Vagina (tissue), 2 donors: ENCODE measurements around the gene NRXN3. TPM values are rescaled to one million over a fixed set of nuclear protein-coding genes. Genes with fewer than 3 reads are reported as not detected.

Experiments
- DNase-seq, 2 donors: peaks; one replicate each; pipeline ENCODE4 v3.0.0-alpha.2; 2017; ENCODE audit errors: extremely low spot score in 2 of 2
- H3K27ac ChIP-seq: fragments of 200-600 bp; sonication (generic); one replicate; pipeline ENCODE4 v1.5.1; 2019
- H3K27me3 ChIP-seq: fragments of 200-600 bp; sonication (generic); one replicate; pipeline ENCODE4 v1.5.1; 2019
- H3K36me3 ChIP-seq, 2 donors: fragments of 200-600 bp; sonication (generic); one replicate each; pipeline ENCODE4 v1.5.1; 2017 to 2019
- H3K4me1 ChIP-seq: fragments of 200-600 bp; sonication (generic); one replicate; pipeline ENCODE4 v1.5.1; 2019
- H3K4me3 ChIP-seq, 2 donors: fragments of 200-600 bp; sonication (generic); 1 replicate in 1 of 2; 2 replicates in 1 of 2; pipeline ENCODE4 v1.5.1; 2016 to 2019
- H3K9me3 ChIP-seq: fragments of 200-600 bp; sonication (generic); one replicate; pipeline ENCODE4 v1.5.1; 2019
- CTCF ChIP-seq, 3 experiments: fragments of 450-650 bp in 2 of 3; fragments of 200-600 bp in 1 of 3; sonication (generic) in 1 of 3; IDR thresholded peaks; one replicate each; pipeline ENCODE4 v1.5.1; 2017 to 2019; ENCODE audit warnings: antibody characterized with exemption in 3 of 3, mild to moderate bottlenecking in 2 of 3, moderate library complexity in 2 of 3
- POLR2A ChIP-seq, 2 donors: fragments of 450-650 bp; IDR thresholded peaks; one replicate each; pipeline ENCODE4 v1.6.1; 2017; ENCODE audit warnings: antibody characterized with exemption in 2 of 2, mild to moderate bottlenecking in 2 of 2, moderate library complexity in 2 of 2
- POLR2AphosphoS5 ChIP-seq, 2 donors: sonication (generic); formaldehyde crosslinking; IDR thresholded peaks; one replicate each; pipeline ENCODE4 v1.9.0; 2017; ENCODE audit warnings: antibody characterized with exemption in 2 of 2, mild to moderate bottlenecking in 2 of 2, low read depth in 1 of 2; ENCODE audit not compliant: insufficient read depth in 1 of 2
- intact Hi-C: fragments of 100-400 bp; cut with DNase I; formaldehyde crosslinking; loops from one replicate; pipeline ENCODE4 v1.15.1; 2023
- total RNA-seq: library from RNA; depleted of rRNA; stranded (reverse); fragments of >200 nt; gene quantifications from one replicate; pipeline ENCODE4 v1.2.3, GENCODE V29; 2016

Gene NRXN3
- total RNA-seq, 1 donor from 2014 or later = 4.7 TPM

- no peak overlapping the region for H3K4me3 ChIP-seq
- no peaks in the 10 kb centered on the region for H3K9me3 ChIP-seq
- no peaks in the 10 kb centered on the region for H3K27me3 ChIP-seq
- no peaks in the 10 kb centered on the region for H3K36me3 ChIP-seq
- no peak for DNase-seq
- no peaks in the 10 kb centered on the region for H3K4me1 ChIP-seq
- TF ChIP-seq POLR2AphosphoS5 (IDR thresholded peaks at IDR 0.05; ENCODE audit: insufficient read depth in 1 of 2, low read depth in 1 of 2) (no peak), CTCF (IDR thresholded peaks at IDR 0.05) (no peak), POLR2A (IDR thresholded peaks at IDR 0.05) (no peak)
- intact Hi-C loops = no loop called here
- no peak overlapping the region for H3K27ac ChIP-seq
Measured at GRCh38 chr14:79166171-79166570, 996.0 kb downstream of the NRXN3 start.

GRCh38 chr14:79167957-79168356 lies 997.8 kb downstream of the NRXN3 start:
- H3K4me3 ChIP-seq = no peak overlapping the region
- DNase-seq = no peak
- intact Hi-C loops = no loop called here
- no peaks in the 10 kb centered on the region for H3K27me3 ChIP-seq
- H3K9me3 ChIP-seq = no peaks in the 10 kb centered on the region
- H3K27ac ChIP-seq = no peak overlapping the region
- no peaks in the 10 kb centered on the region for H3K4me1 ChIP-seq
- no peak for TF ChIP-seq POLR2A (IDR thresholded peaks at IDR 0.05)
- no peak for TF ChIP-seq CTCF (IDR thresholded peaks at IDR 0.05)
- no peak for TF ChIP-seq POLR2AphosphoS5 (IDR thresholded peaks at IDR 0.05; ENCODE audit: insufficient read depth in 1 of 2, low read depth in 1 of 2)
- no peaks in the 10 kb centered on the region for H3K36me3 ChIP-seq

GRCh38 chr14:79175671-79176070 lies 1005.5 kb downstream of the NRXN3 start:
- DNase-seq = no peak
- Histone ChIP-seq H3K27ac (no peak overlapping the region), H3K36me3 (no peaks in the 10 kb centered on the region), H3K4me3 (no peak overlapping the region), H3K27me3 (no peaks in the 10 kb centered on the region), H3K4me1 (no peaks in the 10 kb centered on the region), H3K9me3 (no peaks in the 10 kb centered on the region)
- intact Hi-C loops = no loop called here
- TF ChIP-seq POLR2AphosphoS5 (IDR thresholded peaks at IDR 0.05; ENCODE audit: insufficient read depth in 1 of 2, low read depth in 1 of 2) (no peak), CTCF (IDR thresholded peaks at IDR 0.05) (no peak), POLR2A (IDR thresholded peaks at IDR 0.05) (no peak)

GRCh38 chr14:79177106-79177505 lies 1006.9 kb downstream of the NRXN3 start:
- no peak for DNase-seq
- H3K9me3 ChIP-seq = no peaks in the 10 kb centered on the region
- no peaks in the 10 kb centered on the region for H3K27me3 ChIP-seq
- TF ChIP-seq POLR2A (IDR thresholded peaks at IDR 0.05) (no peak), POLR2AphosphoS5 (IDR thresholded peaks at IDR 0.05; ENCODE audit: insufficient read depth in 1 of 2, low read depth in 1 of 2) (no peak)
- H3K4me1 ChIP-seq = no peaks in the 10 kb centered on the region
- no peak overlapping the region for H3K4me3 ChIP-seq
- intact Hi-C loops = no loop called here
- no peaks in the 10 kb centered on the region for H3K36me3 ChIP-seq
- H3K27ac ChIP-seq = no peak overlapping the region

GRCh38 chr14:79178719-79179118 lies 1008.5 kb downstream of the NRXN3 start:
- no peaks in the 10 kb centered on the region for H3K27me3 ChIP-seq
- intact Hi-C loops = no loop called here
- H3K4me3 ChIP-seq = no peak overlapping the region
- H3K9me3 ChIP-seq = no peaks in the 10 kb centered on the region
- TF ChIP-seq CTCF (IDR thresholded peaks at IDR 0.05) = no peak
- TF ChIP-seq POLR2A (IDR thresholded peaks at IDR 0.05) = no peak
- no peak for TF ChIP-seq POLR2AphosphoS5 (IDR thresholded peaks at IDR 0.05; ENCODE audit: insufficient read depth in 1 of 2, low read depth in 1 of 2)
- no peaks in the 10 kb centered on the region for H3K4me1 ChIP-seq
- no peak for DNase-seq
- H3K36me3 ChIP-seq = no peaks in the 10 kb centered on the region
- H3K27ac ChIP-seq = no peak overlapping the region
